Activated T-helper 1 cell treated with Interleukin-2 at 50 U/mL for 16 hours (primary cell): ENCODE results near the gene GADL1.

Source experiments
- DNase-seq: peaks from one replicate; pipeline ENCODE4 v3.0.0-alpha.2; 2020; ENCODE audit warnings: low read depth

The GADL1 gene

GRCh38 chr3:30694668-30695067 lies 199.8 kb downstream of the GADL1 start:
- no peak for DNase-seq

GRCh38 chr3:30694148-30694547 lies 200.3 kb downstream of the GADL1 start:
- no peak for DNase-seq

GRCh38 chr3:30693470-30694120 lies 200.9 kb downstream of the GADL1 start:
- DNase-seq, result no peak

GRCh38 chr3:30692498-30693130 lies 201.8 kb downstream of the GADL1 start:
- no peak for DNase-seq

GRCh38 chr3:30691944-30692343 lies 202.5 kb downstream of the GADL1 start:
- no peak for DNase-seq

GRCh38 chr3:30691249-30691880 lies 203.1 kb downstream of the GADL1 start:
- DNase-seq, result no peak

GRCh38 chr3:30690199-30690598 lies 204.3 kb downstream of the GADL1 start:
- no peak for DNase-seq

- no peak for DNase-seq
Observed at GRCh38 chr3:30688776-30689641, 205.5 kb downstream of the GADL1 start.

- DNase-seq, result no peak
Observed at GRCh38 chr3:30687930-30688570, 206.4 kb downstream of the GADL1 start.

- no peak for DNase-seq
Observed at GRCh38 chr3:30686799-30687198, 207.7 kb downstream of the GADL1 start.

- DNase-seq, result no peak
Observed at GRCh38 chr3:30686176-30686575, 208.3 kb downstream of the GADL1 start.

- no peak for DNase-seq
Observed at GRCh38 chr3:30685267-30685667, 209.2 kb downstream of the GADL1 start.

GRCh38 chr3:30684356-30684755 lies 210.1 kb downstream of the GADL1 start:
- DNase-seq, result no peak

- no peak for DNase-seq
Observed at GRCh38 chr3:30683769-30684168, 210.7 kb downstream of the GADL1 start.

GRCh38 chr3:30682434-30683155 lies 211.9 kb downstream of the GADL1 start:
- DNase-seq, result no peak

- DNase-seq, result no peak
Observed at GRCh38 chr3:30681649-30682211, 212.7 kb downstream of the GADL1 start.

- no peak for DNase-seq
Observed at GRCh38 chr3:30680789-30681648, 213.4 kb downstream of the GADL1 start.

GRCh38 chr3:30679045-30679444 lies 215.4 kb downstream of the GADL1 start:
- DNase-seq, result no peak

- no peak for DNase-seq
Observed at GRCh38 chr3:30677347-30677685, 217.1 kb downstream of the GADL1 start.
